Measurements from ENCODE around the gene ZBTB5. TPM values are rescaled to one million over a fixed set of nuclear protein-coding genes. Genes with fewer than 3 reads are reported as not detected.

The ZBTB5 gene
- total and polyA plus RNA-seq, 2 of the 13 experiments (the other 11 are each of a cell fraction or from before 2014, with no cell fraction given), result 12.5 to 20.5 TPM

DNA sequence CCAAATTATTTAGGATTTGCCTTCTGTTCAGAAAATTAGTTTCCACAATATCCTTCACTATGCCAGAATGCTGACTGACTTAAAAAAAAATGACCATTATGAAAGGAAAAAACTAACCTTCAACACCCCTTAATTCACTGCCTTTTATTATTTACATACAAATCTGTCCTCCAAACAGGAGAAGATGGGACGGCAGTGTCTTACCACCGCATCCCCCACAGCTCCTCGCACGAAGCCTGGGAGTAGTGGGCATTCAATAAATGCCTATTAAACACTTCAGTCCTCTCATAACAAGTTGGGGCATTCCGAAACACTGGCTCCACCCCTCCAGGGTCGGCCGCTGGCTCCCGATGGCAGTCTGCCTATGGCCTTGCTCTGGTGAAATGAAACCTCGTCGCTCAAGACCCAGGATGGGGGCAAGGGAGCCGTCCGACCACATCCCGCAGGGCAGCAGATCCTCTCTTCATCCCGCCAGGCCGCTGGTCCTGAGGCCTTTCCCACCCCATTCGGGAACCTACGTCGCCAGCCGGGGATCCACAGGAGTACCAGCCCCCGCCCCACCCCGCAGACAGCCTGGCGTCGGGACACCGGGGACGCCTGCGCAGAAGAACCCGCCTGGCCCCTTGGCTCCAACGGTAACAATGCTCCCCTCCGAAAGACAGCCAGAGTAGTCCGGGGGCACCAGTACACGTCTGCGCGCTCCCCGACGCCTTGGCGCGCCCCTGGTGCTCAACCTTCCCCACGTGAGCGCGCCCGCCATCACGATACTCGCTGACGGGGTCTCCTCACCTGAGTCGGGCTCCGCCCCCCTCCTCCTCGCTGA, 613 bp downstream of the ZBTB5 start (continued):
- TF ChIP-seq, protein P1, sequence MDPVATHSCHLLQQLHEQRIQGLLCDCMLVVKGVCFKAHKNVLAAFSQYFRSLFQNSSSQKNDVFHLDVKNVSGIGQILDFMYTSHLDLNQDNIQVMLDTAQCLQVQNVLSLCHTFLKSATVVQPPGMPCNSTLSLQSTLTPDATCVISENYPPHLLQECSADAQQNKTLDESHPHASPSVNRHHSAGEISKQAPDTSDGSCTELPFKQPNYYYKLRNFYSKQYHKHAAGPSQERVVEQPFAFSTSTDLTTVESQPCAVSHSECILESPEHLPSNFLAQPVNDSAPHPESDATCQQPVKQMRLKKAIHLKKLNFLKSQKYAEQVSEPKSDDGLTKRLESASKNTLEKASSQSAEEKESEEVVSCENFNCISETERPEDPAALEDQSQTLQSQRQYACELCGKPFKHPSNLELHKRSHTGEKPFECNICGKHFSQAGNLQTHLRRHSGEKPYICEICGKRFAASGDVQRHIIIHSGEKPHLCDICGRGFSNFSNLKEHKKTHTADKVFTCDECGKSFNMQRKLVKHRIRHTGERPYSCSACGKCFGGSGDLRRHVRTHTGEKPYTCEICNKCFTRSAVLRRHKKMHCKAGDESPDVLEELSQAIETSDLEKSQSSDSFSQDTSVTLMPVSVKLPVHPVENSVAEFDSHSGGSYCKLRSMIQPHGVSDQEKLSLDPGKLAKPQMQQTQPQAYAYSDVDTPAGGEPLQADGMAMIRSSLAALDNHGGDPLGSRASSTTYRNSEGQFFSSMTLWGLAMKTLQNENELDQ (CRISPR knock-in tag; IDR thresholded peaks at IDR 0.05; ENCODE audit: borderline replicate concordance), result no peak
- TF ChIP-seq FOSL1 (CRISPR knock-in tag; IDR thresholded peaks at IDR 0.05; ENCODE audit: borderline replicate concordance) (0 out of 2 replicates have a peak, but pooled peaks have one; percentile 12), HES4 (CRISPR knock-in tag; IDR thresholded peaks at IDR 0.05; ENCODE audit: borderline replicate concordance) (0 out of 2 replicates have a peak, but pooled peaks have one; percentile 37), MXI1 (IDR thresholded peaks at IDR 0.05; ENCODE audit: borderline replicate concordance, low read depth, low read length) (peak; percentile 53; the same call in 2 of the 3 replicates), CEBPB (IDR thresholded peaks at IDR 0.05; ENCODE audit: borderline replicate concordance, low read depth, low read length) (no peak), AGO2 (optimal IDR thresholded peaks at IDR 0.05; ENCODE audit: low read depth, low read length) (peak; percentile 88), ZNF773 (CRISPR knock-in tag; IDR thresholded peaks at IDR 0.05; ENCODE audit: borderline replicate concordance) (peak; percentile 39; the same call in 1 of the 2 replicates), ZNF317 (CRISPR knock-in tag; IDR thresholded peaks at IDR 0.05) (0 out of 2 replicates have a peak, but pooled peaks have one; percentile 37), NFYC (CRISPR knock-in tag; IDR thresholded peaks at IDR 0.05) (no peak), SOX13 (IDR thresholded peaks at IDR 0.05) (no peak), SOX13 (CRISPR knock-in tag; conservative IDR thresholded peaks at IDR 0.05 in 1 of 2, IDR thresholded peaks at IDR 0.05 in 1 of 2) (0 out of 4 replicates have a peak, but pooled peaks of 1 of the 2 experiments have one; percentile 9), KDM5B (CRISPR knock-in tag; IDR thresholded peaks at IDR 0.05; ENCODE audit: borderline replicate concordance) (peak; percentile 91), MYC (CRISPR knock-in tag; IDR thresholded peaks at IDR 0.05; ENCODE audit: borderline replicate concordance) (peak; percentile 80; the same call in 1 of the 2 replicates), DR1 (CRISPR knock-in tag; IDR thresholded peaks at IDR 0.05) (0 out of 2 replicates have a peak, but pooled peaks have one; percentile 38), ZNF264 (CRISPR knock-in tag; IDR thresholded peaks at IDR 0.05) (0 out of 2 replicates have a peak, but pooled peaks have one; percentile 23), ATF7 (IDR thresholded peaks at IDR 0.05) (no peak), ATF7 (CRISPR knock-in tag; IDR thresholded peaks at IDR 0.05) (peak; percentile 7; the same call in 1 of the 2 replicates), SKI (IDR thresholded peaks at IDR 0.05; ENCODE audit: partially characterized antibody) (peak; percentile 45), AKAP8 (CRISPR knock-in tag; IDR thresholded peaks at IDR 0.05) (peak; percentile 66; the same call in 1 of the 2 replicates), ZFYVE20 (CRISPR knock-in tag; IDR thresholded peaks at IDR 0.05; ENCODE audit: borderline replicate concordance, low read depth) (no peak)
- TF ChIP-seq, protein P2, sequence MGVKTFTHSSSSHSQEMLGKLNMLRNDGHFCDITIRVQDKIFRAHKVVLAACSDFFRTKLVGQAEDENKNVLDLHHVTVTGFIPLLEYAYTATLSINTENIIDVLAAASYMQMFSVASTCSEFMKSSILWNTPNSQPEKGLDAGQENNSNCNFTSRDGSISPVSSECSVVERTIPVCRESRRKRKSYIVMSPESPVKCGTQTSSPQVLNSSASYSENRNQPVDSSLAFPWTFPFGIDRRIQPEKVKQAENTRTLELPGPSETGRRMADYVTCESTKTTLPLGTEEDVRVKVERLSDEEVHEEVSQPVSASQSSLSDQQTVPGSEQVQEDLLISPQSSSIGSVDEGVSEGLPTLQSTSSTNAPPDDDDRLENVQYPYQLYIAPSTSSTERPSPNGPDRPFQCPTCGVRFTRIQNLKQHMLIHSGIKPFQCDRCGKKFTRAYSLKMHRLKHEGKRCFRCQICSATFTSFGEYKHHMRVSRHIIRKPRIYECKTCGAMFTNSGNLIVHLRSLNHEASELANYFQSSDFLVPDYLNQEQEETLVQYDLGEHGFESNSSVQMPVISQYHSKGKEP (CRISPR knock-in tag; IDR thresholded peaks at IDR 0.05), result 0 out of 2 replicates have a peak, but pooled peaks have one; percentile 20
- TF ChIP-seq, protein P3, sequence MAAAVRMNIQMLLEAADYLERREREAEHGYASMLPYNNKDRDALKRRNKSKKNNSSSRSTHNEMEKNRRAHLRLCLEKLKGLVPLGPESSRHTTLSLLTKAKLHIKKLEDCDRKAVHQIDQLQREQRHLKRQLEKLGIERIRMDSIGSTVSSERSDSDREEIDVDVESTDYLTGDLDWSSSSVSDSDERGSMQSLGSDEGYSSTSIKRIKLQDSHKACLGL (CRISPR knock-in tag; IDR thresholded peaks at IDR 0.05), result peak; percentile 76

All from HepG2 (cell line).